Neutrophil (primary cell): ENCODE measurements around the gene ATP2A3.

Experiments
- H3K27ac ChIP-seq: fragments of 200-600 bp; sonication (generic); 2 replicates; pipeline ENCODE4 v1.5.1; 2016; ENCODE audit warnings: mild to moderate bottlenecking, moderate library complexity
- H3K27me3 ChIP-seq: fragments of 200-600 bp; sonication (generic); 2 replicates; pipeline ENCODE4 v1.6.0; 2016; ENCODE audit warnings: mild to moderate bottlenecking
- H3K36me3 ChIP-seq: fragments of 200-600 bp; sonication (generic); 2 replicates; pipeline ENCODE4 v1.5.1; 2017
- H3K4me1 ChIP-seq, 2 experiments: fragments of 200-600 bp in 1 of 2; sonication (generic) in 1 of 2; 1 replicate in 1 of 2; 2 replicates in 1 of 2; pipeline versions ENCODE4 v1.5.1 to v1.6.1; 2013 to 2016; ENCODE audit warnings: low read depth in 1 of 2, low read length in 1 of 2, mild to moderate bottlenecking in 1 of 2, moderate library complexity in 1 of 2; ENCODE audit not compliant: control insufficient read depth in 1 of 2, insufficient read depth in 1 of 2
- H3K4me3 ChIP-seq, 2 experiments: fragments of 200-600 bp in 1 of 2; sonication (generic) in 1 of 2; 1 replicate in 1 of 2; 2 replicates in 1 of 2; pipeline ENCODE4 v1.5.1; 2013 to 2016; ENCODE audit warnings: low read depth in 1 of 2, low read length in 1 of 2, mild to moderate bottlenecking in 1 of 2, moderate library complexity in 1 of 2
- H3K9me3 ChIP-seq: fragments of 200-600 bp; sonication (generic); 2 replicates; pipeline ENCODE4 v1.5.1; 2016
- CTCF ChIP-seq: fragments of 200-600 bp; sonication (generic); IDR thresholded peaks from 2 replicates; pipeline ENCODE4 v1.5.1; 2016; ENCODE audit warnings: antibody characterized with exemption

ATP2A3 gene

DNA sequence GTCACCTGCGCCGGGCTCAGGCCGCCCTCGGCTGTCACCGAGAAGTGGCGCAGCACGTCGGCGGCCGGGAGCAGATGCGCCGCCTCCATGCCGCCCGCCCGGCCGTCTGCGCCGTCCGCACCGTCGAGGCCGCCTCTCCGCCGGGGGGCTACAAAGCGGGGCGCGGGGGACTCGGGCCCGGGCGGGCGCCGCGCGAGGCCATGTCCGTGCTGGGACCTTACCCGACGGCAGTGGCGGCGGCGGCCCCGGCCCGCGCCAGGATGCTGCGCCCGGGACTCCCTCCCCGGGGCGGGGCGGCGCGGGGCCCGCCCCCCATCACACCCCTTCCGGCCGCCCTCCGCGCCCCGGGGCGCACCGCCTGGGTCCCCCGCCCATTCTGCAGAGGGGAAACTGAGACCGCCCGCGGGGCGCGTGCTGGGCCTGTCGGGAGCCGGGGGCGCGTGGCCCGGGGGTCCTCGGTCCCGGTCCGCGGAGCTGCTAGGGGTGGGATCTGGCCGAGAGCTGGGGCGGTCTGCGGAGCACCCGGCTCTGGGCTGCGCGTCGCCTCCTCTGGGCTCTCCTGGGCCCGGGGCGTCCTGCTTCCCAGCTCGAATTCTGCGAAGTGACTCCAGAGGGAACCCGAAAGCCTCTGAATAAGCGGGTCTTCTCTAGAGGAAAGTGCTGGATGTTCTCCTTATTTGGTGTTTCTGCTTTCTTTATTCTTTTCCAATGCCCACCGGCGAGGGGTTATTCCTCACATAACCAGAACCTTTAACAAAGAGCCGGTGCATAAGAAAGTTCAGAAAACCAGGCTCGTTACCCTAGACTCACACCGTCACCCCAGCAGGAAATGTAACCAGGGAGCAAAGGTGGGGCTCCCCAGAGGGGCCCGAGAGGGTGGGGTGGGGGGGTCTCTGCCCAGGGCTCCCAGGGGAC is at the start of gene ATP2A3:
ATP2A3 (minus strand) TSS at position 235 of the 915 bp plus-strand sequence; CDS start at position 89, 146 bp downstream.
- peaks cover 4% of the 10 kb centered on the region for H3K36me3 ChIP-seq
- H3K27me3 ChIP-seq, result no peaks in the 10 kb centered on the region
- peak within 1 kb of the TSS; percentile 91 to 94 for H3K4me3 ChIP-seq
- H3K27ac ChIP-seq, result peak within 1 kb of the TSS; percentile 97
- H3K9me3 ChIP-seq, result no peaks in the 10 kb centered on the region
- H3K4me1 ChIP-seq, result peaks cover 50 to 51% of the 10 kb centered on the region in 2 experiments
- TF ChIP-seq CTCF, result no peak

DNA sequence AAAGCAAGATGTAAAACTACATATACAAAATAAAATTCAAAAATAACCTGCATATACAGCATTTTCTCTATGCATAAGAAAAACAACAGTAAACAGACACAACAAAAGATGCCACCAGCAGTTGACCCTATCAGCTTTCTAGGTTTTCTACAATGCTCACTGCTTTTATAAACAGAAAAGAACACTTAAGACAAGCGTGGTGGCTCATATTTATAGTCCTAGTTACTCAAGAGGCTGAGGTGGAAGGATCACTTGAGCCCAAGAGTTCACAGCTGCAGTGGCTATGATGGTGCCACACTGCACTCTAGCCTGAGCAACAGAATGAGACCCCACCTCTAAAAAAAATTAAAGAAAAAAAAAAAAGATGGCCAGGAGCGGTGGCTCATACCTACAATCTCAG is 46.5 kb upstream of the ATP2A3 start:
- Histone ChIP-seq H3K4me1 (no peaks in the 10 kb centered on the region), H3K27me3 (no peaks in the 10 kb centered on the region), H3K4me3 (no peak overlapping the region), H3K27ac (no peak overlapping the region), H3K9me3 (no peaks in the 10 kb centered on the region), H3K36me3 (peaks cover 97% of the 10 kb centered on the region)
- TF ChIP-seq CTCF, result no peak

DNA sequence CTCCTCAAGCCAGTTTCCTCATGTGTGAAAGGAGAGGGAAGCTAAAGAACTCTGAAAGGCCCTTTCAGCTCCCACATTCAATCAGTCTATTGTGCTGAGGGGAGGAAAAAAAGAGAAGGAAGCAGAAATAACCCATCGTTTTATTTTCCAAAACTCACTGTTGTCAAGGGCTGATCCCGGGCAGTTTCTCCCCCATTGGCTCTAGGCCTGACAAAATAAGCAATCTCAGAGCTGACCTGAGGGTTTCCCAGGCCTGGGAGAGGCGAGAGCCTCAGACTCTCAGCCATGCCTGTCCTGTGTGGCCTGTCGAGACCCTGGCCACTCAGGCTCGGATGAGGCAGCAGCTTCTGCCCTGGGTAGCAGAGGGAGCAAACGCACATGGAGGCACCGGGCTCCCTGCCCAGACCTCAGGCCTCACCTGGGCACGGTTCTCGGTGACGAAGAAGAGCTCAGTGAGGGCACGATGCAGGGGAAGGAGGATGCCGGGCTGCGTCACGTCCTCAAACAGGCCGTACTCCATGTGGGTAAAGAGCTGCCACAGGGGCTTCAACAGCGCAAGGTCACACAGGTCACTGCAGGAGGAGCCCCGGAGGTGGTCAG is 45.0 kb upstream of the ATP2A3 start:
- H3K27ac ChIP-seq, result no peak overlapping the region
- peaks cover 91% of the 10 kb centered on the region for H3K36me3 ChIP-seq
- H3K27me3 ChIP-seq, result no peaks in the 10 kb centered on the region
- H3K4me3 ChIP-seq, result no peak overlapping the region
- TF ChIP-seq CTCF, result no peak
- H3K4me1 ChIP-seq, result peaks cover 8% of the 10 kb centered on the region in 2 experiments
- no peaks in the 10 kb centered on the region for H3K9me3 ChIP-seq

- peaks cover 84% of the 10 kb centered on the region for H3K36me3 ChIP-seq
- H3K27me3 ChIP-seq, result no peaks in the 10 kb centered on the region
- peaks cover 14 to 15% of the 10 kb centered on the region in 2 experiments for H3K4me1 ChIP-seq
- no peak for TF ChIP-seq CTCF
- no peak overlapping the region for H3K4me3 ChIP-seq
- no peaks in the 10 kb centered on the region for H3K9me3 ChIP-seq
- no peak overlapping the region for H3K27ac ChIP-seq
These were observed 44.4 kb upstream of the ATP2A3 start for GRCh38 chr17:4008441-4009185.

GRCh38 chr17:4008082-4008435 is 43.8 kb upstream of the ATP2A3 start:
- H3K4me3 ChIP-seq, result no peak overlapping the region
- no peaks in the 10 kb centered on the region for H3K9me3 ChIP-seq
- no peak overlapping the region for H3K27ac ChIP-seq
- no peaks in the 10 kb centered on the region for H3K27me3 ChIP-seq
- peaks cover 19 to 20% of the 10 kb centered on the region in 2 experiments for H3K4me1 ChIP-seq
- no peak for TF ChIP-seq CTCF
- peaks cover 78% of the 10 kb centered on the region for H3K36me3 ChIP-seq
